Pancreas (tissue), 10 donors: ENCODE results near the gene DIPK1A. TPM values are rescaled to one million over a fixed set of nuclear protein-coding genes. Genes with fewer than 3 reads are reported as not detected.

ENCODE experiments used
- ATAC-seq, 4 donors: fragments of 200-7000 bp; cut with Tn5 transposase; one replicate each; pipeline versions ENCODE4 v1.8.0 to v1.9.1; 2020; ENCODE audit warnings: mild to moderate bottlenecking in 4 of 4, moderate library complexity in 4 of 4
- DNase-seq, 6 donors: peaks; one replicate each; pipeline ENCODE4 v3.0.0-alpha.2; 2020
- FAIRE-seq: peaks from 2 replicates; lab custom pipeline; 2012; peaks lifted over from hg19 to GRCh38; lab: Jason Lieb, UNC
- H3K27ac ChIP-seq, 4 donors: fragments of 200-600 bp; sonication (generic); 1 replicate in 3 of 4; 2 replicates in 1 of 4; pipeline versions ENCODE4 v1.5.0 to v1.8.0; 2020
- H3K27me3 ChIP-seq, 4 donors: fragments of 200-600 bp; one replicate each; pipeline ENCODE4 v1.8.0; 2021
- H3K36me3 ChIP-seq, 3 donors: fragments of 200-600 bp; sonication (generic) in 1 of 3; one replicate each; pipeline versions ENCODE4 v1.5.0 to v1.8.0; 2020 to 2021
- H3K4me1 ChIP-seq, 3 donors: fragments of 200-600 bp; one replicate each; pipeline ENCODE4 v1.8.0; 2021
- H3K4me3 ChIP-seq, 4 donors: fragments of 200-600 bp; sonication (generic) in 2 of 4; one replicate each; pipeline versions ENCODE4 v1.5.0 to v1.8.0; 2020 to 2021
- H3K9me3 ChIP-seq, 4 donors: fragments of 200-600 bp; one replicate each; pipeline ENCODE4 v1.8.0; 2021
- CTCF ChIP-seq, 4 donors: fragments of 200-600 bp; sonication (generic) in 3 of 4; IDR thresholded peaks; one replicate each; pipeline versions ENCODE4 v1.5.0 to v1.8.0; 2021; ENCODE audit warnings: antibody characterized with exemption in 4 of 4
- WGBS, 2 donors: extraction: QIAGEN DNeasy Blood & Tissue Kit; methylation state at CpG; one replicate each; pipeline ENCODE4 v1.1.7; 2013; 5-methylcytosine and 5-hydroxymethylcytosine counted together
- intact Hi-C, 3 donors: fragments of 100-400 bp; cut with DNase I; formaldehyde crosslinking; loops; one replicate each; pipeline versions ENCODE4 v1.11.1 to v1.14.2; 2022
- polyA plus RNA-seq, 2 donors: library from polyadenylated mRNA; stranded (reverse); fragments of 200-250 nt; gene quantifications; one replicate each; pipeline ENCODE4 v1.2.3, GENCODE V29; 2013
- total RNA-seq, 6 donors: library from RNA; stranded (reverse); fragmentation: NEBNext Ultra II Directional in 4 of 6; extraction: Animal tissue kit (Norgen Biotek cat#: 25700) in 4 of 6; gene quantifications; one replicate each; pipeline versions ENCODE4 v1.2.1 to v1.2.4, GENCODE V29; 2021 to 2023
- donor health status: healthy with polysubstance abuse.
- donor health status: DM: no; HTN: no; CAD: no; lungs with moderate emphysema.
- donor health status: DM: no; HTN: no; CAD: no.
- donor health status: control.
- donor health status: control.
- donor health status: Bipolar disorder and iron deficiency.
- donor health status: DM: yes; HTN: yes; CAD: no.
- donor health status: DM: no; HTN: no; CAD: no.
- donor health status: DM: no; HTN: no; CAD: no.
- donor health status: DM: yes; HTN: yes; CAD: no.

The DIPK1A gene
- total and polyA plus RNA-seq, 8 donors = 0.80 to 5.4 (median 2.0) TPM

- FAIRE-seq = peak; percentile 75
- Histone ChIP-seq H3K4me3 (no peak overlapping the region), H3K9me3 (no peaks in the 10 kb centered on the region), H3K4me1 (no peaks in the 10 kb centered on the region), H3K27ac (no peak overlapping the region), H3K27me3 (no peaks in the 10 kb centered on the region), H3K36me3 (no peaks in the 10 kb centered on the region)
- no peak for DNase-seq
- 90 to 91% methylated on average over 8 of the region's 8 CpGs for WGBS, 2 donors
- no peak for ATAC-seq
- intact Hi-C loops = no loop called here
- no peak for TF ChIP-seq CTCF (IDR thresholded peaks at IDR 0.05)
These were observed 39.9 kb downstream of the DIPK1A start for GRCh38 chr1:92921031-92922023.

GRCh38 chr1:92916899-92917298 is 44.4 kb downstream of the DIPK1A start:
- Histone ChIP-seq H3K27ac (no peak overlapping the region), H3K4me3 (no peak overlapping the region), H3K9me3 (no peaks in the 10 kb centered on the region), H3K36me3 (no peaks in the 10 kb centered on the region), H3K4me1 (no peaks in the 10 kb centered on the region), H3K27me3 (no peaks in the 10 kb centered on the region)
- intact Hi-C loops = no loop called here
- no peak for DNase-seq
- no peak for TF ChIP-seq CTCF (IDR thresholded peaks at IDR 0.05)
- no peak for ATAC-seq
- peak; percentile 39 for FAIRE-seq

GRCh38 chr1:92915547-92915946 is 45.7 kb downstream of the DIPK1A start:
- Histone ChIP-seq H3K27ac (no peak overlapping the region), H3K4me1 (no peaks in the 10 kb centered on the region), H3K9me3 (no peaks in the 10 kb centered on the region), H3K36me3 (no peaks in the 10 kb centered on the region), H3K4me3 (no peak overlapping the region), H3K27me3 (no peaks in the 10 kb centered on the region)
- 67 to 72% methylated on average over 1 of the region's 1 CpG for WGBS, 2 donors
- FAIRE-seq (peak; percentile 63), ATAC-seq (no peak), DNase-seq (no peak)
- no peak for TF ChIP-seq CTCF (IDR thresholded peaks at IDR 0.05)
- intact Hi-C loops = no loop called here

- Histone ChIP-seq H3K27me3 (no peaks in the 10 kb centered on the region), H3K9me3 (no peaks in the 10 kb centered on the region), H3K36me3 (no peaks in the 10 kb centered on the region), H3K4me3 (no peak overlapping the region), H3K4me1 (peaks cover 0 to 7% (median 0%) of the 10 kb centered on the region in 3 donors), H3K27ac (no peak overlapping the region)
- intact Hi-C loops = no loop called here
- FAIRE-seq (no peak), DNase-seq (no peak), ATAC-seq (no peak)
- 83 to 85% methylated on average over 3 of the region's 3 CpGs for WGBS, 2 donors
- no peak for TF ChIP-seq CTCF (IDR thresholded peaks at IDR 0.05)
These were observed 48.0 kb downstream of the DIPK1A start for GRCh38 chr1:92913093-92913819.
